Liver (tissue), 9 donors: ENCODE results near the gene HORMAD2. TPM values are rescaled to one million over a fixed set of nuclear protein-coding genes. Genes with fewer than 3 reads are reported as not detected.
"Not testable (repeated sequence)": the region's sequence is repeated elsewhere in the genome, so short reads cannot be mapped to it uniquely, and the experiment has no call there.

Experiments
- DNase-seq: peaks from one replicate; pipeline ENCODE4 v3.0.0-alpha.2; 2017; ENCODE audit warnings: low spot score
- H3K27ac ChIP-seq, 2 donors: one replicate each; pipeline ENCODE4 v1.7.0; 2013; ENCODE audit warnings: inconsistent platforms in 2 of 2, low read length in 2 of 2, control low read depth in 1 of 2, low read depth in 1 of 2, mild to moderate bottlenecking in 1 of 2
- H3K27me3 ChIP-seq, 4 donors: one replicate each; pipeline versions ENCODE4 v1.6.1 to v1.7.0; 2013; ENCODE audit warnings: low read length in 3 of 4, inconsistent platforms in 1 of 4, mild to moderate bottlenecking in 1 of 4, moderate library complexity in 1 of 4; ENCODE audit not compliant: control insufficient read depth in 4 of 4, insufficient read depth in 4 of 4
- H3K36me3 ChIP-seq, 4 donors: one replicate each; pipeline versions ENCODE4 v1.6.1 to v1.7.0; 2013; ENCODE audit warnings: low read length in 3 of 4, mild to moderate bottlenecking in 3 of 4, low read depth in 1 of 4, moderate library complexity in 1 of 4; ENCODE audit not compliant: control insufficient read depth in 4 of 4, insufficient read depth in 3 of 4
- H3K4me1 ChIP-seq, 4 donors: one replicate each; pipeline versions ENCODE4 v1.6.1 to v1.7.0; 2013; ENCODE audit warnings: low read length in 3 of 4, mild to moderate bottlenecking in 3 of 4, moderate library complexity in 1 of 4; ENCODE audit not compliant: control insufficient read depth in 4 of 4, insufficient read depth in 4 of 4
- H3K4me3 ChIP-seq, 3 donors: one replicate each; pipeline versions ENCODE4 v1.6.1 to v1.7.0; 2013; ENCODE audit warnings: low read length in 3 of 3, control low read depth in 1 of 3, low read depth in 1 of 3, mild to moderate bottlenecking in 1 of 3
- H3K9ac ChIP-seq, 2 donors: one replicate each; pipeline ENCODE4 v1.7.0; 2013; ENCODE audit warnings: low read length in 2 of 2, mild to moderate bottlenecking in 2 of 2, moderate library complexity in 2 of 2, control low read depth in 1 of 2, low read depth in 1 of 2
- H3K9me3 ChIP-seq, 4 donors: one replicate each; pipeline versions ENCODE4 v1.6.1 to v1.7.0; 2013; ENCODE audit warnings: low read length in 3 of 4; ENCODE audit not compliant: control insufficient read depth in 4 of 4
- EGR1 ChIP-seq, 2 donors: IDR thresholded peaks; 2 replicates each; pipeline ENCODE4 v1.6.1; 2016 to 2018; ENCODE audit warnings: antibody characterized with exemption in 2 of 2, low read depth in 2 of 2
- GABPA ChIP-seq, 2 donors: IDR thresholded peaks in 1 of 2; conservative IDR thresholded peaks in 1 of 2; 2 replicates each; pipeline ENCODE4 v1.6.1; 2016; ENCODE audit warnings: antibody characterized with exemption in 2 of 2, mild to moderate bottlenecking in 1 of 2, moderate library complexity in 1 of 2
- HNF4A ChIP-seq, 2 donors: conservative IDR thresholded peaks; 2 replicates each; pipeline ENCODE4 v1.6.1; 2016; ENCODE audit warnings: antibody characterized with exemption in 2 of 2, mild to moderate bottlenecking in 2 of 2
- HNF4G ChIP-seq: IDR thresholded peaks from 2 replicates; pipeline ENCODE4 v1.6.1; 2016; ENCODE audit warnings: antibody characterized with exemption
- JUND ChIP-seq, 2 donors: IDR thresholded peaks; 2 replicates each; pipeline ENCODE4 v1.6.1; 2016; ENCODE audit warnings: antibody characterized with exemption in 2 of 2
- RAD21 ChIP-seq, 2 donors: IDR thresholded peaks; 2 replicates each; pipeline ENCODE4 v1.6.1; 2016; ENCODE audit warnings: antibody characterized with exemption in 2 of 2, mild to moderate bottlenecking in 2 of 2
- RXRA ChIP-seq, 2 donors: IDR thresholded peaks; 2 replicates each; pipeline ENCODE4 v1.6.1; 2017 to 2018; ENCODE audit warnings: antibody characterized with exemption in 2 of 2, mild to moderate bottlenecking in 1 of 2
- SP1 ChIP-seq: IDR thresholded peaks from 2 replicates; pipeline ENCODE4 v1.6.1; 2018; ENCODE audit warnings: antibody characterized with exemption, mild to moderate bottlenecking
- YY1 ChIP-seq: IDR thresholded peaks from 2 replicates; pipeline ENCODE4 v1.6.1; 2016; ENCODE audit warnings: antibody characterized with exemption, mild to moderate bottlenecking
- WGBS: extraction: QIAGEN DNeasy Blood & Tissue Kit; methylation state at CpG from one replicate; pipeline ENCODE4 v1.1.7; 2013; 5-methylcytosine and 5-hydroxymethylcytosine counted together
- polyA plus RNA-seq, 2 donors: library from polyadenylated mRNA; stranded (reverse) in 1 of 2; unstranded in 1 of 2; fragments of 200-250 nt in 1 of 2; fragments of >200 nt in 1 of 2; fragmentation: Nextera tagmentation in 1 of 2; extraction: Ambion mirVana in 1 of 2; gene quantifications; one replicate each; pipeline versions ENCODE4 v1.2.1 to v1.2.3, GENCODE V29; 2013 to 2015
- total RNA-seq, 2 donors: library from RNA; depleted of rRNA; stranded (reverse); fragments of >200 nt; gene quantifications; one replicate each; pipeline ENCODE4 v1.2.3, GENCODE V29; 2014
- TF ChIP-seq, protein P1 (sequence below): IDR thresholded peaks from 2 replicates; pipeline ENCODE4 v1.6.1; 2016; ENCODE audit warnings: antibody characterized with exemption
- TF ChIP-seq, protein P2 (sequence below): IDR thresholded peaks from 2 replicates; pipeline ENCODE4 v1.6.1; 2016; ENCODE audit warnings: antibody characterized with exemption, mild to moderate bottlenecking
- donor health status: healthy.
- donor health status: healthy.
- donor health status: healthy.
- donor health status: healthy.
- donor health status: healthy.

Gene HORMAD2
- total and polyA plus RNA-seq, 4 donors, result 0.44 to 2.8 (median 0.47) TPM; not detected in 1

- no peak for DNase-seq
- WGBS, result 73% methylated on average over 12 of the region's 12 CpGs
Observed at GRCh38 chr22:30214703-30215407, 134.6 kb downstream of the HORMAD2 start.

GRCh38 chr22:30216272-30216671 lies 136.0 kb downstream of the HORMAD2 start:
- 94% methylated on average over 3 of the region's 3 CpGs for WGBS
- H3K9ac ChIP-seq, DNase-seq, H3K27me3 ChIP-seq, H3K36me3 ChIP-seq, H3K4me3 ChIP-seq, H3K4me1 ChIP-seq, H3K9me3 ChIP-seq, H3K27ac ChIP-seq: not testable (repeated sequence)

More at GRCh38 chr22:30214703-30215407, 134.6 kb downstream of the HORMAD2 start:
- no peaks in the 10 kb centered on the region for H3K9me3 ChIP-seq
- TF ChIP-seq, protein P1, sequence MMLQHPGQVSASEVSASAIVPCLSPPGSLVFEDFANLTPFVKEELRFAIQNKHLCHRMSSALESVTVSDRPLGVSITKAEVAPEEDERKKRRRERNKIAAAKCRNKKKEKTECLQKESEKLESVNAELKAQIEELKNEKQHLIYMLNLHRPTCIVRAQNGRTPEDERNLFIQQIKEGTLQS, result no peak
- TF ChIP-seq JUND (IDR thresholded peaks at IDR 0.05) (no peak), RAD21 (IDR thresholded peaks at IDR 0.05) (no peak), SP1 (no peak), RXRA (IDR thresholded peaks at IDR 0.05) (no peak), HNF4A (conservative IDR thresholded peaks at IDR 0.05) (no peak), EGR1 (IDR thresholded peaks at IDR 0.05; ENCODE audit: low read depth in 2 of 2) (no peak)
- H3K27me3 ChIP-seq, result peaks cover 0 to 2% (median 0%) of the 10 kb centered on the region in 4 donors
- H3K4me1 ChIP-seq, result no peaks in the 10 kb centered on the region
- H3K36me3 ChIP-seq, result no peaks in the 10 kb centered on the region
- H3K9ac ChIP-seq, result no peak overlapping the region
- H3K27ac ChIP-seq, result no peak overlapping the region
- no peak overlapping the region for H3K4me3 ChIP-seq

DNA sequence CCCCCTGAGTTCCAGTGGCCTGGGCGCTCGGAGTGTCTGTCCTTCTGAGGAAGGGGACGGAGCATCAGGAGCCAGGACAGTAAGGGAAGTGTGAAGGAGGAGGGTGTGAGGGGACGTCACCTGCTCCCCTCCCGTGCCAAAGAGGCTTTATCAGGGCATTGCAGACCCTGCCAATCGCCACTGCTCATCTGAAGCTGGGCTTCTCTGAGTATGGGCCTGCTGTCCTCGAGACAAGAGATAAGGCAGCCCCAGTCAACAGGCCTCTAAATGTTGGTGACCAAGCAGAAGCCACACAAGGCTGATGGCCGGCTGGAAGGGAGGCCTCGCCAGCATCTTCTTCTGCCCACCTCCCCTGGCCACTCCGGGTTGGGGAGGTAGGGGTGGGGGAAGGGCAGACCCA lies 136.4 kb downstream of the HORMAD2 start:
- Histone ChIP-seq H3K4me1 (no peaks in the 10 kb centered on the region), H3K9ac (no peak overlapping the region), H3K27me3 (peaks cover 0 to 5% (median 0%) of the 10 kb centered on the region in 4 donors), H3K27ac (no peak overlapping the region), H3K9me3 (no peaks in the 10 kb centered on the region), H3K4me3 (no peak overlapping the region), H3K36me3 (no peaks in the 10 kb centered on the region)
- no peak for TF ChIP-seq HNF4G
- TF ChIP-seq, protein P2, sequence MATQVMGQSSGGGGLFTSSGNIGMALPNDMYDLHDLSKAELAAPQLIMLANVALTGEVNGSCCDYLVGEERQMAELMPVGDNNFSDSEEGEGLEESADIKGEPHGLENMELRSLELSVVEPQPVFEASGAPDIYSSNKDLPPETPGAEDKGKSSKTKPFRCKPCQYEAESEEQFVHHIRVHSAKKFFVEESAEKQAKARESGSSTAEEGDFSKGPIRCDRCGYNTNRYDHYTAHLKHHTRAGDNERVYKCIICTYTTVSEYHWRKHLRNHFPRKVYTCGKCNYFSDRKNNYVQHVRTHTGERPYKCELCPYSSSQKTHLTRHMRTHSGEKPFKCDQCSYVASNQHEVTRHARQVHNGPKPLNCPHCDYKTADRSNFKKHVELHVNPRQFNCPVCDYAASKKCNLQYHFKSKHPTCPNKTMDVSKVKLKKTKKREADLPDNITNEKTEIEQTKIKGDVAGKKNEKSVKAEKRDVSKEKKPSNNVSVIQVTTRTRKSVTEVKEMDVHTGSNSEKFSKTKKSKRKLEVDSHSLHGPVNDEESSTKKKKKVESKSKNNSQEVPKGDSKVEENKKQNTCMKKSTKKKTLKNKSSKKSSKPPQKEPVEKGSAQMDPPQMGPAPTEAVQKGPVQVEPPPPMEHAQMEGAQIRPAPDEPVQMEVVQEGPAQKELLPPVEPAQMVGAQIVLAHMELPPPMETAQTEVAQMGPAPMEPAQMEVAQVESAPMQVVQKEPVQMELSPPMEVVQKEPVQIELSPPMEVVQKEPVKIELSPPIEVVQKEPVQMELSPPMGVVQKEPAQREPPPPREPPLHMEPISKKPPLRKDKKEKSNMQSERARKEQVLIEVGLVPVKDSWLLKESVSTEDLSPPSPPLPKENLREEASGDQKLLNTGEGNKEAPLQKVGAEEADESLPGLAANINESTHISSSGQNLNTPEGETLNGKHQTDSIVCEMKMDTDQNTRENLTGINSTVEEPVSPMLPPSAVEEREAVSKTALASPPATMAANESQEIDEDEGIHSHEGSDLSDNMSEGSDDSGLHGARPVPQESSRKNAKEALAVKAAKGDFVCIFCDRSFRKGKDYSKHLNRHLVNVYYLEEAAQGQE, result no peak
- TF ChIP-seq GABPA (IDR thresholded peaks at IDR 0.05 in 1 of 2, conservative IDR thresholded peaks at IDR 0.05 in 1 of 2), result no peak
- no peak for TF ChIP-seq YY1
- TF ChIP-seq SP1, result no peak
- peak; percentile 83 for DNase-seq
- WGBS, result 87% methylated on average over 10 of the region's 10 CpGs
